K562 (cell line): Measurements from ENCODE around the gene LPCAT1. TPM values are rescaled to one million over a fixed set of nuclear protein-coding genes. Genes with fewer than 3 reads are reported as not detected.

Experiments used
- ATAC-seq: fragments of 200-7000 bp; cut with Tn5 transposase; 3 replicates; pipeline ENCODE4 v1.9.1; 2020; ENCODE audit warnings: moderate library complexity
- BruUV-seq: library from RNA; stranded (reverse); fragments of 400-500 nt; replicated peaks from 2 replicates; lab custom pipeline; 2021; lab: Mats Ljungman, UMichigan
- CTCF ChIA-PET: fragments of 300-600 bp; formaldehyde crosslinking; extraction: SDS; loops from one replicate; lab custom pipeline; 2021; ENCODE audit warnings: low intra/inter-chr PET ratio; lab: Yijun Ruan, JAX
- POLR2A ChIA-PET: fragments of 300-600, 350-650 bp; sonication (Branson Sonifier 250); formaldehyde crosslinking; extraction: SDS; loops from one replicate; lab custom pipeline; 2021; ENCODE audit warnings: antibody characterized with exemption, inconsistent platforms; lab: Yijun Ruan, JAX
- DNase-seq, 4 experiments: peaks; one replicate each; pipeline versions ENCODE4 v3.0.0 to v3.0.0-alpha.2; 2011 to 2018; ENCODE audit warnings: low spot score in 3 of 4, mixed read lengths in 3 of 4; ENCODE audit errors: extremely low read depth in 1 of 4
- FAIRE-seq: peaks from 2 replicates; lab custom pipeline; 2011; peaks lifted over from hg19 to GRCh38; lab: Jason Lieb, UNC
- H2AFZ ChIP-seq: 2 replicates; pipeline ENCODE4 v1.6.0; 2011; ENCODE audit warnings: low read depth, low read length, control low read depth, inconsistent platforms
- H3K27ac ChIP-seq: fragments of 200-600 bp; 3 replicates; pipeline ENCODE4 v1.8.0; 2011; ENCODE audit warnings: low read depth, mild to moderate bottlenecking, control low read depth, inconsistent platforms, low read length, moderate library complexity, mixed read lengths; ENCODE audit errors: extremely low read depth
- H3K27me3 ChIP-seq, 2 experiments: fragments of 300-600 bp in 1 of 2; 2 replicates in 1 of 2; 3 replicates in 1 of 2; pipeline versions ENCODE4 v1.6.0 to v1.8.0; 2011; ENCODE audit warnings: inconsistent platforms in 2 of 2, low read length in 2 of 2, mild to moderate bottlenecking in 1 of 2, mixed read lengths in 1 of 2, moderate library complexity in 1 of 2; ENCODE audit not compliant: control insufficient read depth in 2 of 2, insufficient read depth in 2 of 2
- H3K36me3 ChIP-seq: fragments of 300-600 bp; 3 replicates; pipeline ENCODE4 v1.8.0; 2011; ENCODE audit warnings: mild to moderate bottlenecking, low read length, inconsistent platforms; ENCODE audit not compliant: control insufficient read depth, insufficient read depth
- H3K4me1 ChIP-seq, 2 experiments: fragments of 200-600 bp in 1 of 2; replicated peaks in 1 of 2; 2 replicates in 1 of 2; 3 replicates in 1 of 2; pipeline versions ENCODE4 v1.5.1 to v1.8.0; 2011; ENCODE audit warnings: inconsistent platforms in 2 of 2, low read length in 2 of 2, mild to moderate bottlenecking in 1 of 2, mixed read lengths in 1 of 2, moderate library complexity in 1 of 2; ENCODE audit not compliant: control insufficient read depth in 2 of 2, insufficient read depth in 2 of 2
- H3K4me2 ChIP-seq: 2 replicates; pipeline ENCODE4 v1.6.1; 2011; ENCODE audit warnings: low read length, control low read depth, inconsistent platforms, mixed read lengths; ENCODE audit not compliant: insufficient read depth
- H3K4me3 ChIP-seq: fragments of 200-600 bp; sonication (generic), shearing (Covaris generic); 2 replicates; pipeline ENCODE4 v1.5.1; 2016; ENCODE audit warnings: control low read depth, inconsistent platforms
- H3K79me2 ChIP-seq: fragments of 200-600 bp; 3 replicates; pipeline ENCODE4 v1.8.0; 2011; ENCODE audit warnings: low read length, inconsistent platforms; ENCODE audit not compliant: control insufficient read depth, insufficient read depth
- H3K9ac ChIP-seq, 2 experiments: 2 replicates each; pipeline versions ENCODE4 v1.6.0 to v1.6.1; 2011; ENCODE audit warnings: low read depth in 2 of 2, low read length in 2 of 2, control low read depth in 1 of 2, inconsistent platforms in 1 of 2, mild to moderate bottlenecking in 1 of 2, mixed read lengths in 1 of 2; ENCODE audit not compliant: insufficient read depth in 1 of 2
- H3K9me1 ChIP-seq: one replicate; pipeline ENCODE4 v1.6.0; 2011; ENCODE audit warnings: inconsistent platforms, mild to moderate bottlenecking, low read length, moderate library complexity; ENCODE audit not compliant: control insufficient read depth, insufficient read depth
- H3K9me3 ChIP-seq: replicated peaks from 2 replicates; pipeline ENCODE4 v1.5.1; 2011; ENCODE audit warnings: low read depth, low read length, inconsistent platforms; ENCODE audit not compliant: control insufficient read depth, insufficient read depth
- H4K20me1 ChIP-seq: replicated peaks from 2 replicates; pipeline ENCODE4 v1.6.1; 2011; ENCODE audit warnings: low read length, inconsistent platforms, mixed read lengths; ENCODE audit not compliant: control insufficient read depth, insufficient read depth
- ARID3B ChIP-seq: fragments of 250-450 bp; sonication (Bioruptor Pico); IDR thresholded peaks from 2 replicates; pipeline ENCODE4 v1.4.0; 2020; ENCODE audit warnings: borderline replicate concordance
- CBFB ChIP-seq: sonication (generic); formaldehyde crosslinking; IDR thresholded peaks from 2 replicates; pipeline ENCODE4 v1.4.0; 2020; ENCODE audit warnings: mild to moderate bottlenecking, missing genetic modification reagents
- E2F8 ChIP-seq: fragments of 450-650 bp; IDR thresholded peaks from 2 replicates; pipeline ENCODE4 v1.7.1; 2018; ENCODE audit warnings: mild to moderate bottlenecking, low read depth; ENCODE audit not compliant: partially characterized antibody
- GTF3C2 ChIP-seq: IDR thresholded peaks from 3 replicates; pipeline ENCODE4 v1.6.1; 2011; ENCODE audit warnings: borderline replicate concordance, mild to moderate bottlenecking, moderate library complexity; ENCODE audit not compliant: insufficient read length; ENCODE audit errors: extremely low read depth
- HDGF ChIP-seq: fragments of 450-650 bp; IDR thresholded peaks from 2 replicates; pipeline ENCODE4 v1.6.1; 2016
- NR4A1 ChIP-seq, 2 experiments: fragments of 250-450 bp in 1 of 2; fragments of 450-650 bp in 1 of 2; sonication (Bioruptor Pico) in 1 of 2; IDR thresholded peaks; 2 replicates each; pipeline versions ENCODE4 v1.4.0 to v1.6.1; 2016 to 2020; ENCODE audit warnings: mild to moderate bottlenecking in 2 of 2, missing compliant biosample characterization in 1 of 2, missing genetic modification characterization in 1 of 2, moderate library complexity in 1 of 2
- SAFB2 ChIP-seq: fragments of 200-400 bp; formaldehyde crosslinking; IDR thresholded peaks from 2 replicates; pipeline ENCODE4 v1.6.1; 2018; ENCODE audit warnings: borderline replicate concordance, low read length, low read depth, moderate library complexity; ENCODE audit not compliant: severe bottlenecking
- SIN3A ChIP-seq, 2 experiments: fragments of 150-350 bp in 1 of 2; IDR thresholded peaks; 2 replicates each; pipeline ENCODE4 v1.6.1; 2011 to 2016; ENCODE audit warnings: borderline replicate concordance in 2 of 2, low read depth in 2 of 2, low read length in 2 of 2, mild to moderate bottlenecking in 2 of 2, moderate library complexity in 2 of 2; ENCODE audit not compliant: control insufficient read depth in 1 of 2
- TCF15 ChIP-seq: fragments of 250-450 bp; sonication (Bioruptor Pico); IDR thresholded peaks from 2 replicates; pipeline ENCODE4 v1.8.0; 2022; ENCODE audit warnings: moderate library complexity, mild to moderate bottlenecking, inconsistent platforms
- XRCC4 ChIP-seq: IDR thresholded peaks from one replicate; pipeline ENCODE4 v1.6.1; 2011; ENCODE audit not compliant: insufficient read depth, insufficient read length; ENCODE audit errors: extremely low read depth
- WGBS: fragments of 100-300 bp; shearing (Covaris generic); methylation state at CpG from one replicate; pipeline ENCODE4 v1.1.6; 2016; ENCODE audit warnings: low coverage, mixed read lengths; ENCODE audit not compliant: insufficient coverage; ENCODE audit errors: missing lambda C conversion rate; 5-methylcytosine and 5-hydroxymethylcytosine counted together
- in situ Hi-C: fragments of 300-500 bp; cut with MboI; formaldehyde crosslinking; loops from 4 replicates; pipeline ENCODE4 v1.15.0; 2018; ENCODE audit warnings: inconsistent platforms, mixed read lengths
- intact Hi-C: fragments of 100-400 bp; cut with micrococcal nuclease; formaldehyde crosslinking; loops from 2 replicates; pipeline ENCODE4 v1.14.2; 2022
- polyA plus RNA-seq, 8 experiments: library from polyadenylated mRNA; depleted of rRNA in 4 of 8; stranded (reverse) in 5 of 8; unstranded in 3 of 8; fragments of >200 nt; fragmentation: Nextera tagmentation in 2 of 8; fragmentation: Illumina TruSeq in 1 of 8; extraction: Ambion mirVana in 2 of 8; extraction: Trizol in 1 of 8; gene quantifications; 2 replicates each; pipeline versions ENCODE4 v1.2.1 to v1.2.3, GENCODE V29; 2011 to 2014; ENCODE audit warnings: inconsistent platforms in 1 of 8, missing spikeins in 1 of 8
- total RNA-seq, 7 experiments: library from RNA; depleted of rRNA in 6 of 7; stranded (reverse); fragments of >200 nt in 6 of 7; fragmentation: Illumina TruSeq in 2 of 7; extraction: Trizol in 2 of 7; gene quantifications; 2 replicates each; pipeline versions ENCODE4 v1.2.1 to v1.2.3, GENCODE V29; 2011 to 2021; ENCODE audit warnings: low replicate concordance in 1 of 7

Gene LPCAT1
- total and polyA plus RNA-seq, 9 of the 15 experiments (the other 6 are each of a cell fraction or from before 2014, with no cell fraction given) = 0.14 to 18.4 (median 13.9) TPM

- Histone ChIP-seq H2AFZ (no peak overlapping the region), H3K9ac (no peak overlapping the region), H3K4me2 (no peak overlapping the region), H3K36me3 (peaks cover 7% of the 10 kb centered on the region; the same call in 2 of the 3 replicates), H4K20me1 (peaks cover 20% of the 10 kb centered on the region; the same call in 1 of the 2 replicates), H3K9me1 (peaks cover 2% of the 10 kb centered on the region), H3K4me1 (peaks cover 0 to 21% of the 10 kb centered on the region in 2 experiments; a peak in 1 of 5 replicates), H3K79me2 (no peaks in the 10 kb centered on the region), H3K27ac (no peak overlapping the region), H3K4me3 (no peak overlapping the region), H3K27me3 (no peaks in the 10 kb centered on the region), H3K9me3 (no peaks in the 10 kb centered on the region)
- BruUV-seq = no TSS peak
- no peak for DNase-seq
- WGBS = 61% methylated on average over 7 of the region's 7 CpGs
- no peak for FAIRE-seq
- no peak for ATAC-seq
- intact Hi-C loops (loop anchor here (1.0 kb wide), 1 partner anchor 162 kb away; no protein-coding TSS in a partner anchor), in situ Hi-C loops (no loop called here)
- POLR2A ChIA-PET = interaction anchor here (0.5 kb wide), 1 partner anchor 501 kb away, joined by 3 read pairs; no protein-coding TSS in a partner anchor
- CTCF ChIA-PET = interaction anchor here (0.7 to 2.4 kb wide), 5 partner anchors 9 to 166 kb away, joined by 3 to 17 read pairs (median 6); no protein-coding TSS in a partner anchor
- TF ChIP-seq CBFB (CRISPR knock-in tag) (no peak), ARID3B (CRISPR knock-in tag) (no peak), TCF15 (no peak), SIN3A (IDR thresholded peaks at IDR 0.05; ENCODE audit: borderline replicate concordance in 2 of 2, control insufficient read depth in 1 of 2, low read depth in 2 of 2, low read length in 2 of 2) (no peak), XRCC4 (no peak), SAFB2 (no peak), E2F8 (no peak), NR4A1 (CRISPR knock-in tag; IDR thresholded peaks at IDR 0.05) (no peak), NR4A1 (tag; IDR thresholded peaks at IDR 0.05) (no peak), HDGF (no peak), GTF3C2 (no peak)
Observed at GRCh38 chr5:1479066-1479465, 44.7 kb downstream of the LPCAT1 start.
